T follicular helper cell (primary cell): ENCODE measurements around the gene ZYG11B.
"Not testable (repeated sequence)": the region's sequence is repeated elsewhere in the genome, so short reads cannot be mapped to it uniquely, and the experiment has no call there.

Experiments
- DNase-seq: peaks from one replicate; pipeline ENCODE4 v3.0.0-alpha.2; 2020; ENCODE audit warnings: low read depth

The ZYG11B gene

DNA sequence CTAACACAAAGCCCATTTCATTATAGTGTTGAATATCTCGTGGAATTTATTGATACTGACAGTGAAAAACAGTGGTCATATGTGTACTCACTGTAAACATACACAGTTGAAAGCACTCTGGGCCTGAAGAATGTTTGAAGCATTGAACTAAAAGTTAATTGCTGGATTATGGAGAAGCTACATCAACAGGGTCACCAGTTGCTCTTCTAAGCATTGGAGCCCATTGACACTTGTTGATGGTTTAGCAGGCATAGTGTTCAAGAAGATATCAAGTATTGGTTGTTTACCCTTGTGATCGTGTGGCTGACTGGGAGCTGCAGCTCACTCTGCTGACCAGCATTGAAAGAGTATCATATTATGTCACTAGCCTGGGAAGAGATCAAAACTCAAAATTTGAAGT, 126.6 kb downstream of the ZYG11B start:
- DNase-seq: no peak

DNA sequence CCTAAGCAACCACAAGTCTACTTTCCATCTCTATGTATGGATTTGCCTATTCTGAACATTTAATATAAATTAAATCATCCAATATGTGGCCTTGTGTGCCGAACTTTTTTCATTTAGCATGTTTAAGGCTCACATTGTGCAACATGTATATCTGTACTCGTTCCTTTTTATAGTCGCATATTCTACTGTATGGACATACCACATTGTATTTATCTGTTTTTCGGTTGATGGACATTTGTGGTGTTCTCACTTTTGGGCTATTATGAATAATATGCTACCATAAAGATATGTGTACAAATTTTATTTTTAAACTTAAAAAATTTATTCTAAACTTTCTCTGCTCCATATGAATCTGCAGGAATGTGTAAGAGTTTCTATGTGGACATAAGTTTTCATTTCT, 129.3 kb downstream of the ZYG11B start:
- no peak for DNase-seq

- DNase-seq: no peak
Measured at GRCh38 chr1:52856026-52856425, 129.8 kb downstream of the ZYG11B start.

- no peak for DNase-seq
Measured at GRCh38 chr1:52857443-52857842, 131.2 kb downstream of the ZYG11B start.

DNA sequence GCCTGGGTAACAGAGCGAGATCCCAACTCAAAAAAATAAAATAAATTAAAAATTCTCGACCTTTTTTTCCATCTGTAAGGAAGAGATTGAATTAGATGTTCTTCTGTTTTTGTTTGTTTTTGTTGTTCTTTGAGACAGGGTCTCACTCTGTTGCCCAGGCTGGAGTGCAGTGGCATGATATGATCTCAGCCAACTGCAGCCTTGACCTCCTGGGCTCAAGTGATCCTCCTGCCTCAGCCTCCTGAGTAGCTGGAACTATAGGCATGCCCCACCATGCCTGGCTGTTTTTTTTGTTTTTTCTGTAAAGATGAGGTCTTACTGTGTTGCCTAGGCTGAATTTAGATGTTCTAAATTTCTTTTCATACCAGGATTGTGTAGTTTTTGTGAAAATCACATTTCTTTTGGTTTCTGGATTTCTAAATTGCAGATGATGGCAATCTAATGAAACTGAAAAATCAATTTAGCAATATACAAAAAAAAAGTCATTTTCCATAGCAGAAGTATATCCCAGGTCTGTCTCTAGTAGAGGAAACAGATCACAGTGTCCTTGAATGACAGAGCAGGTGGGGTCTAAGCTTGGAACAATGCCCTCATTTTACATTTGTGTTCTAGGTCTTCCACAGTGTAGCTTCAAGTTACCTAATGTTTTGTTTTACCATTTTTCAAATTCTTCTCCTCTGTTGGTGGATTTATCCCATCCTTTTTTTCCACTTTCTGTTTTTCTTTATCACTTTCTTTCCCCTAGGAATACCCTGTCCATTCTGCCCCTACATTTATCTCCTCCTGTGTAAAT, 136.6 kb downstream of the ZYG11B start:
- no peak for DNase-seq

- DNase-seq: no peak
Measured at GRCh38 chr1:52867087-52867863, 141.0 kb downstream of the ZYG11B start.

GRCh38 chr1:52869727-52870126, 143.5 kb downstream of the ZYG11B start:
- not testable (repeated sequence) for DNase-seq

DNA sequence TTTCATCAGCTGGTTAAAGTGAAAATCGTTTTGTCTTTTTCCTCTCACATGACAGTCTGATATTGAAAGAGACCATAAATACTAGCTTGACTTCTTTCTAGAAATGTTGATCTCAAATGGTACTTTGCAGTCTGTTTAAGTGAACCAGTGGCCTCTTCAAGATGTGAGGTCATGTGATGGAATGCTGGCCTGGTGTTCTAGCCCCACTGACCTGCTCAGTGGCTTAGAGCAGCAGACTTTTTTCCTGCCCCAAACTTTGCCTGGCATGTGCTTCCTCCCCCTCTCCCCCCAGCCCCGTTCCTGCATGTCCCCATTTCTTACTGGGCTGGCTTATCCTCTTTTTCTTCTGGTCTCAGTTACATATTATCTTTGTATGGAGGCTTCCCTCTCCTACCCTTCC, 150.6 kb downstream of the ZYG11B start:
- DNase-seq: no peak
